Ishikawa (cell line): ENCODE data around the gene PRTN3.

Source experiments
- CREB1 ChIP-seq: IDR thresholded peaks from 2 replicates; pipeline ENCODE4 v1.6.1; 2012; ENCODE audit warnings: low read depth
- RAD21 ChIP-seq: IDR thresholded peaks from 2 replicates; pipeline ENCODE4 v1.6.1; 2012; ENCODE audit warnings: low read depth
- REST ChIP-seq: IDR thresholded peaks from 2 replicates; pipeline ENCODE4 v1.6.1; 2012; ENCODE audit warnings: low read depth, mild to moderate bottlenecking
- TAF1 ChIP-seq: IDR thresholded peaks from 2 replicates; pipeline ENCODE4 v1.6.1; 2012; ENCODE audit warnings: low read depth, mild to moderate bottlenecking
- TCF12 ChIP-seq: IDR thresholded peaks from 2 replicates; pipeline ENCODE4 v1.6.1; 2012; ENCODE audit warnings: low read depth

GRCh38 chr19:810883-811489 is 29.8 kb upstream of the PRTN3 start:
- TF ChIP-seq RAD21 = no peak
- TF ChIP-seq CREB1 = no peak
- no peak for TF ChIP-seq TCF12
- TF ChIP-seq REST = no peak
- TF ChIP-seq TAF1 = no peak
